NCI-H774 (cell line): ENCODE measurements around the gene FAM168A.

Experiments used
- DNase-seq: peaks from one replicate; lab custom pipeline; 2025; lab: John Stamatoyannopoulos, UW

The FAM168A gene

DNA sequence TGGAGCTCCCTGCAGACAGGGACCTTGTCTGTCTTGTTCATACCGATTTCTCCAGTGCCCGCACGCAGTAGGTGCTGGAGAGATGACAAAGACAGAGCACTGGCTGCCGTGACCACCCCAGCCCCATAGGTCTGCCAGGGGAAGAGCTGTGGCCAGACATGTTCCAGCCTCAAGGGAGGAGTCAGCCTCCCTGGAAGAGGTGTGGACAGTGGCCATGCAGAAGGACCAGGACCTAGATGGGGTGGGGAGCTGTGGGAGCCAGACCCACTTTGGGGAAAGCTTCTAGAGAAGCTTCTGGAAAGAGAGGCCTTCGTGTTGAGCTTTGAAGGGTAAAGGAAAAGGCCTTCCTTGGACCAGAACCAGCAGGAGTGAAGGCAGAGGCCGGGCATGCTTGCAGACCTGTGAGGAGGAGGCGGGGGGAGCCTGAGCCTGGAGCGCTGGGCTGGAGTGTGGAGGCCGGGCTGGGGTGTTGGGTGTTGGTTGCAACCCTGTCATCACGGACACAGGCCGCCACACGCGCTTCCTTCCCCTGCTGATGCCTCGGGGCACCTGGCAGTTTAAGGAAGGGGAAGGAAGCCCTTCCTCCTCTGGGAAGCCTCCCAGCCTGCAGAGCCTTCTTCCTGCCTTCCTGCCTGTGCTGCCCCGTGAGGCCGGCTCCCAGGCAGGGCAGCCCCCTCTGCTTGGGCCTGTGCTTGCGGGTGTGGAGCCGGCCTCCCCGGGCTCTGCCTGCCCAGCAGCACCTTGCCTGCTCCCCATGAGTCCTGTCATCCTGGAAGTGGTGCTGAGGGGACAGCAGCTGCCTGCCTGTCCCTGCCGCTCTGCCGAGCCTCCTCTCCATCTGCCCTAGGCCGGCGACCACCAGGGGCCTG is 209.4 kb downstream of the FAM168A start:
- DNase-seq = no peak

DNA sequence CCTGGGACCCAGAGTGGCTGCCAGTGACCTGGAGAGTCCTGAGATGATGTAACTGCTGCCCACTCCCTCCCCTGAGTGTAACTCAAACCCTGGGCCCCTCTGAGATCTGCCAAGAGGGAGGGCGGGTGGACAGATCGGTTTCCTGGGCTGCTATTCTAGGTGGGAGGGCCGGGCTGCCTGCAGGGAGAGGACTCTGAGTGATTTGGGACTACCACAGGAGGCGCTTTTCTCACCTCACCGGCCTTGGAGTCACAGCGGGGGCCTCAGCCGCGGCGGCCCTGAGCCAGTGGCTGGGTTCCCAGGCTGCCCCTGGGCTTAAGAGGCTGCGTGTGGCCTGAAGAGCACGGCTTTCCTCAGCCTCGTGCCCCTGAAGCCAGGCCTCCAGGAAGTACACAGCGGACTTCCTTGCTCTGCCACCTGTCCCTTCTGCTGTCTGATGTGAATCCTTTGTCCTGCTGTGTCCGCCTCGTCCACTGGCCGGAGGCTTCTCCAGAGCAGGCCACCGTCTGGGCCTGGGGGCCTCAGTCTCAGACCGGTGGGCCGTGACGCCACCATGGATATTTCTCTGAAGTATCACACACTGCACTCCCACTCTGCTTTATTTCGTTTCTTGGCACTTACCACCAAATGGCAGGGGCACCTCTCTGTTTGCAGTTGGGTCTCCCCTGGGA is 210.2 kb downstream of the FAM168A start:
- no peak for DNase-seq

DNA sequence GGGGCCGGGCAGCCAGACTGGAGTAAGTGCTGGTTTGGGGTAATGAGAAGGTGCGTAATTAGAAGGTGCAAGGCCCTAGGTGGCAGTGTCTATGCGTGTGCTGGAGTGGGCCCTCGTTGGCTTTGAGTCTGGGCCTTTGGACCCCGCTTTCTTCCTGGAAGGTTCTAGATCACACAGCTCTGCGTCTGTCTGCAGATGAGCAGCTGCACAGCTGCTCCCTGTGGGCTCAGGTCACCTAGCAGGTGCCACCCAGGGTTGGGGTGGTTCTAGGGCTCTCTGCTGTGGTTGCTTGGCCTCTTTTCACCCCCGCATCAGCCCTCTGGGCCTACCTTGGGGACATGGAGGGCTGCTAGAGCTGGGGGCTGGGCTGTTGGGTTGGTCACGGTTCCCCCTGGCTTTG is 211.4 kb downstream of the FAM168A start:
- DNase-seq = no peak

DNA sequence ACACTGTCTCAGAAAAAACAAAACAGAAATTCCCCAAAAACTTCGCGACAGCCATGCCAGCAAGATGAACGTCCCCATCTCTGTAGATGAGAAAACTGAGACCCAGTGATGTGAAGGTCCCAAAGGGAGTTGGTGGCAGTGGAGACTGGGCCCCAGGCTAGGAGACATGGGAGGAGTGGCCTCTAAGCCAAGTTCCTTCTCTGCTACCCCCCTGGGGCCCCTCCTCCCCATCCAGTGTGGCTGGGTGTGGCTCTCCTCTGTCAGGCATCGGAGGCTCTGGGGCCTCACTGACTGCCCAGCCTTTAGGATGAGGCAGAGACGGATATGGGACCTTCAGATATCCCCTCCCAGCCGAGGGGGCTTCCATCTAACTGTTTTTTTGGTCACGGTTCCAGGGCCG is 211.9 kb downstream of the FAM168A start:
- no peak for DNase-seq

- DNase-seq = no peak
Measured at GRCh38 chr11:73384872-73385689, 212.8 kb downstream of the FAM168A start.

GRCh38 chr11:73384531-73384871 is 213.4 kb downstream of the FAM168A start:
- DNase-seq = no peak

GRCh38 chr11:73384125-73384441 is 213.8 kb downstream of the FAM168A start:
- DNase-seq = no peak

- DNase-seq = no peak
Measured at GRCh38 chr11:73383249-73384124, 214.4 kb downstream of the FAM168A start.

GRCh38 chr11:73382747-73383146 is 215.2 kb downstream of the FAM168A start:
- no peak for DNase-seq

GRCh38 chr11:73382183-73382582 is 215.7 kb downstream of the FAM168A start:
- no peak for DNase-seq

DNA sequence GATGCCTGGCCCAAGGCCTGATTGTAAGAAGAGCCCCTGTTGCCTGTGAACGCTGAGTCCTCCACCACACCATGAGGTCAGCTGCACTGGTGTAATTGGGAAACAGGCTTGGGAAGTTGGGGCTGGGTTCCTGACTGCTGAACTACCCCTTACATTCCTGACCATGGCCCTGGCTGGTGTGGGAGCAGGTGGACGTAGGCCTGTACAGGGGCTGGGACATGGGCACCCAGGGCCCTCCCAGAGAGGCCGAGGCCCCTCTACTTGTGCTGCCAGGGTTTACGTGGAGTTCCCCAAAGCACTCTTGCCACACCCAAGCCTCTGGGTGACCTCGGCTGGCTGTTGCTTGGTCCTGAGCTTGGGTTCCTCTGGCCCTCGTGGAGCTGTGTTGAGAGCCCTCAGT is 216.3 kb downstream of the FAM168A start:
- no peak for DNase-seq

- DNase-seq = no peak
Measured at GRCh38 chr11:73380897-73381410, 217.0 kb downstream of the FAM168A start.

- no peak for DNase-seq
Measured at GRCh38 chr11:73380331-73380730, 217.6 kb downstream of the FAM168A start.

- no peak for DNase-seq
Measured at GRCh38 chr11:73379189-73379880, 218.6 kb downstream of the FAM168A start.

DNA sequence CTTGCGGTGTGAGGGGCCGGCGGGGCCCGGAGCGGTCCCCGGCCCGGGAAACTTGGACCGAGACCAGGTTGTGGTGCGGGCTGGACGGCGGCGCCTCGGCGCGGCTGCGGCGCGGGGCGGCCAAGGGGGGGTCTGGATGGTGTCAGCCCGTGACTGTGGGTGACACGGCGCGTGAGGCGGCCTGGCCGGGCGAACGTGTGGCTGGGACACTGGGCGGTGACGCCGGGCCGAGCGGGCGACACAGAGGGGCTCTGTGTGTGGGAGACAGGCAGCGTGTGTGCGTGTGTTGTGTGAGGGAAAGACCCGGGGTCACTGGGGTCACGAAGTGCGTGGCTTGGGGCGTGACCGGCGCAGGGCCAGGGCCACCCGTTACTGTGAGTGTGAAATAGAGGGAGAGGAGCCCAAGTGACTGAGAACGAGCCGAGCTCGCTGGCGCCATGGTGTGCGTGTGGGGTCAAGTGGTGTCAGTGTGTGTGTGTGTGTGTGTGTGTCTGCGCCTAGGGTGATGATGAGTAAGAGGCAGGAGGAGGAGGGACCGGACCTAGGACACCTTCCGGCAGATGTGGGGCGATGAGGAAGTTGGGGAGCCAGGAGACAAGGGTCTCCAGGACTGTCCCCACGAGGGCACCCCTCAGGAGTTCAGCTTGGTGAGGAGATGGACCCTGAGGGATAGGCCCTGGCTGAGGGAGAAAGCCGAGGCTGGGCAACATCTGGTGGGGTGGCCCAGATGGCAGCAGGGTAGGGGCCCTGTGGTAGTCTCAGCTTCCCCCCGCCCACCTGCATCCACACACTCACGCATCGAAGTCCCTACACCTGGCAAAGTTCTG is 220.9 kb downstream of the FAM168A start:
- peak; percentile 11 for DNase-seq

DNA sequence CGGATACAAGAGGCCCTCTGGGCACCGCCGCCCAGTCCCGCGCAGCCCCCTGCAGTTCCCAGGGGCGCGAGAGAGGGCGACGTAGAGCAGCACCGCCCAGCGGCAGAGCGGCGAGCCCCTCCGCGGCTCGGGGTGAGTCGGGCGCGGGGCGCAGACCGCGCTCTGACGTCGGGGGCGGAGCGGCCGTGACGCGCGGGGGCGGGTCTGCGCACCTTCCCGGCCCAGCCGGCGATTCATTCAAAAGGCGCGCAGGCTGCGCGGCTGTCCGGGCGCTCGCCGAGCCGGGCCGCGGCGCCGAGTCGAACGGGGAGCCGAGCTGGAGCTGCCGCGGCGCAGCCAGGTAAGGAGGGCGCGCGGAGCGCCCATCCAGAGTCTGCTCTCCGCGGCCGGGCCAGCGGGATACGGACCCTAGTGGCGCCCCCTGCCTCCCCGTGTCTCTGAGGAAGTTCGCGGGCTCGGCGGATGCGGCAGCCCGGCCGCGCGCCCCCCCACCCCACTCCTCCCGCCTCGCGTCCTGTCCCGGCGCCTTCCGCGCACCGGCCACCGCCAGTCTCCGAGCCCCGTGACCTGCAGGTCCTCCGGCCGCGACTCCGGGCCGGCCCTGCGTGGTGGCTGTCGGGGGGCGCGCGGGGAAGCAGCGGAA is 221.6 kb downstream of the FAM168A start, which contains the start of gene RELT:
Gene RELT (plus strand): TSS at position 240 of the 643 bp plus-strand sequence. CDS start 12,738 bp downstream, outside the sequence.
- peak; percentile 91 for DNase-seq

GRCh38 chr11:73375830-73376159 is 222.1 kb downstream of the FAM168A start:
- no peak for DNase-seq

GRCh38 chr11:73374151-73374550 is 223.8 kb downstream of the FAM168A start:
- no peak for DNase-seq

- no peak for DNase-seq
Measured at GRCh38 chr11:73372375-73372993, 225.4 kb downstream of the FAM168A start.
